Caki2 (cell line): ENCODE measurements around the gene PLP2. TPM values are rescaled to one million over a fixed set of nuclear protein-coding genes. Genes with fewer than 3 reads are reported as not detected.

ENCODE experiments used
- total RNA-seq: library from RNA; depleted of rRNA; stranded (reverse); fragments of >200 nt; shearing (Covaris generic); gene quantifications from 2 replicates; pipeline ENCODE4 v1.2.3, GENCODE V29; 2014; ENCODE audit warnings: low replicate concordance; rRNA removed

PLP2 gene
- total RNA-seq, 1 experiment from 2014 or later, result 86.3 TPM

Other genes starting within 250 kb of the PLP2 start
- 46.2 and 48.7 TPM in 2 replicates for gene OTUD5, start 214.3 kb upstream of the PLP2 start, total RNA-seq
- gene KCND1, start 200.1 kb upstream of the PLP2 start, total RNA-seq, result 0.24 TPM in 1 of 2 replicates, not detected in the other
- gene GRIPAP1, start 169.6 kb upstream of the PLP2 start, total RNA-seq, result 17.2 and 17.8 TPM in 2 replicates
- gene TFE3, start 128.5 kb upstream of the PLP2 start, total RNA-seq, result 42.5 and 74.2 TPM in 2 replicates
- gene CCDC120, start 112.9 kb upstream of the PLP2 start, total RNA-seq, result not detected in 2 replicates
- 1.9 and 4.4 TPM in 2 replicates for gene PRAF2, start 97.9 kb upstream of the PLP2 start, total RNA-seq
- 22.3 and 34.1 TPM in 2 replicates for gene WDR45, start 92.0 kb upstream of the PLP2 start, total RNA-seq
- gene GPKOW, start 48.2 kb upstream of the PLP2 start, total RNA-seq, result 32.6 and 46.4 TPM in 2 replicates
- 1.7 and 7.6 TPM in 2 replicates for gene MAGIX, start 9.1 kb upstream of the PLP2 start, total RNA-seq
- 6.1 and 55.0 TPM in 2 replicates for gene PRICKLE3, start 14.5 kb downstream of the PLP2 start, total RNA-seq
- not detected in 2 replicates for gene SYP, start 28.3 kb downstream of the PLP2 start, total RNA-seq
- not detected in 2 replicates for gene CACNA1F, start 61.4 kb downstream of the PLP2 start, total RNA-seq
- 42.4 and 58.4 TPM in 2 replicates for gene CCDC22, start 63.6 kb downstream of the PLP2 start, total RNA-seq
- gene FOXP3, start 92.8 kb downstream of the PLP2 start, total RNA-seq, result not detected in 2 replicates
- gene PPP1R3F, start 97.9 kb downstream of the PLP2 start, total RNA-seq, result 14.4 and 18.5 TPM in 2 replicates
- not detected in 2 replicates for gene GAGE10, start 131.7 kb downstream of the PLP2 start, total RNA-seq
- not detected in 2 replicates for gene GAGE12J, start 150.1 kb downstream of the PLP2 start, total RNA-seq
- not detected in 2 replicates for gene GAGE13, start 159.7 kb downstream of the PLP2 start, total RNA-seq